Colonic mucosa (tissue), 4 donors: Measurements from ENCODE around the gene GLI3. TPM values are rescaled to one million over a fixed set of nuclear protein-coding genes. Genes with fewer than 3 reads are reported as not detected.

Source experiments
- DNase-seq: peaks from one replicate; pipeline ENCODE4 v3.0.0-alpha.2; 2020
- H3K27ac ChIP-seq: fragments of 200-600 bp; one replicate; pipeline ENCODE4 v1.8.0; 2021
- H3K27me3 ChIP-seq: fragments of 200-600 bp; one replicate; pipeline ENCODE4 v1.8.0; 2021
- H3K36me3 ChIP-seq: fragments of 200-600 bp; one replicate; pipeline ENCODE4 v1.8.0; 2021
- H3K4me1 ChIP-seq: fragments of 200-600 bp; one replicate; pipeline ENCODE4 v1.8.0; 2021; ENCODE audit warnings: mild to moderate bottlenecking
- H3K4me3 ChIP-seq: fragments of 200-600 bp; one replicate; pipeline ENCODE4 v1.8.0; 2021
- H3K9ac ChIP-seq, 2 donors: one replicate each; pipeline ENCODE4 v1.7.0; 2013; ENCODE audit warnings: control low read depth in 2 of 2, low read depth in 2 of 2, low read length in 2 of 2
- H3K9me3 ChIP-seq: fragments of 200-600 bp; one replicate; pipeline ENCODE4 v1.8.0; 2021
- intact Hi-C: fragments of 100-400 bp; cut with DNase I; formaldehyde crosslinking; loops from one replicate; pipeline ENCODE4 v1.14.1; 2022
- total RNA-seq, 2 donors: library from RNA; stranded (reverse); fragmentation: NEBNext Ultra II Directional in 1 of 2; extraction: Animal tissue kit (Norgen Biotek cat#: 25700) in 1 of 2; gene quantifications; one replicate each; pipeline ENCODE4 v1.2.1, GENCODE V29; 2021
- TF ChIP-seq, protein P1 (sequence below): fragments of 200-600 bp; IDR thresholded peaks from one replicate; pipeline ENCODE4 v1.8.0; 2022; ENCODE audit warnings: antibody characterized with exemption, mild to moderate bottlenecking
- donor health status: healthy.
- donor health status: DM: no; HTN: no; CAD: no.
- donor health status: DM: no; HTN: no; CAD: no.

GLI3 gene
- total RNA-seq, 2 donors from 2014 or later = 1.8 to 8.0 TPM

DNA sequence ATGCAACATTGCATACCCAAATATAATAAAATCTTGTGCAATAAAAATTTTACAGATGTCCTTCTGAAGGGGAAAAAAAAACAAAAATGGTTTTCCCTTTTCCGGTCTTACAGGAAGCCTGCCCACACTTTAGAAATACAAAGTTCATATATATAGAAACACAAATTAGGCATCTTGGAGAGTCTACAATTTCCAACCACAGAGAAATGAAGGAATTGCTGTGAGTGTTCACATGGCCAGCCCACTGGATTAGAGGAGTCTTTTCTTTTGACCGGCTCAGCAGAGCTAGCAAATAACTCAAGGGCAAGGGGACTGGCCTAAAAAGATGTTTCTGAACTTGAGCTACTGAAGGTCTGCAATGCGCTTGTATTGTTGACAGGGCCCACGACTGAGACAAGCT is 92.4 kb downstream of the GLI3 start:
- DNase-seq = no peak
- Histone ChIP-seq H3K9ac (no peak overlapping the region), H3K9me3 (no peaks in the 10 kb centered on the region), H3K36me3 (no peaks in the 10 kb centered on the region), H3K4me3 (no peak overlapping the region), H3K4me1 (no peaks in the 10 kb centered on the region), H3K27ac (no peak overlapping the region), H3K27me3 (no peaks in the 10 kb centered on the region)
- intact Hi-C loops = no loop called here
- TF ChIP-seq, protein P1, sequence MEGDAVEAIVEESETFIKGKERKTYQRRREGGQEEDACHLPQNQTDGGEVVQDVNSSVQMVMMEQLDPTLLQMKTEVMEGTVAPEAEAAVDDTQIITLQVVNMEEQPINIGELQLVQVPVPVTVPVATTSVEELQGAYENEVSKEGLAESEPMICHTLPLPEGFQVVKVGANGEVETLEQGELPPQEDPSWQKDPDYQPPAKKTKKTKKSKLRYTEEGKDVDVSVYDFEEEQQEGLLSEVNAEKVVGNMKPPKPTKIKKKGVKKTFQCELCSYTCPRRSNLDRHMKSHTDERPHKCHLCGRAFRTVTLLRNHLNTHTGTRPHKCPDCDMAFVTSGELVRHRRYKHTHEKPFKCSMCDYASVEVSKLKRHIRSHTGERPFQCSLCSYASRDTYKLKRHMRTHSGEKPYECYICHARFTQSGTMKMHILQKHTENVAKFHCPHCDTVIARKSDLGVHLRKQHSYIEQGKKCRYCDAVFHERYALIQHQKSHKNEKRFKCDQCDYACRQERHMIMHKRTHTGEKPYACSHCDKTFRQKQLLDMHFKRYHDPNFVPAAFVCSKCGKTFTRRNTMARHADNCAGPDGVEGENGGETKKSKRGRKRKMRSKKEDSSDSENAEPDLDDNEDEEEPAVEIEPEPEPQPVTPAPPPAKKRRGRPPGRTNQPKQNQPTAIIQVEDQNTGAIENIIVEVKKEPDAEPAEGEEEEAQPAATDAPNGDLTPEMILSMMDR = no peak

DNA sequence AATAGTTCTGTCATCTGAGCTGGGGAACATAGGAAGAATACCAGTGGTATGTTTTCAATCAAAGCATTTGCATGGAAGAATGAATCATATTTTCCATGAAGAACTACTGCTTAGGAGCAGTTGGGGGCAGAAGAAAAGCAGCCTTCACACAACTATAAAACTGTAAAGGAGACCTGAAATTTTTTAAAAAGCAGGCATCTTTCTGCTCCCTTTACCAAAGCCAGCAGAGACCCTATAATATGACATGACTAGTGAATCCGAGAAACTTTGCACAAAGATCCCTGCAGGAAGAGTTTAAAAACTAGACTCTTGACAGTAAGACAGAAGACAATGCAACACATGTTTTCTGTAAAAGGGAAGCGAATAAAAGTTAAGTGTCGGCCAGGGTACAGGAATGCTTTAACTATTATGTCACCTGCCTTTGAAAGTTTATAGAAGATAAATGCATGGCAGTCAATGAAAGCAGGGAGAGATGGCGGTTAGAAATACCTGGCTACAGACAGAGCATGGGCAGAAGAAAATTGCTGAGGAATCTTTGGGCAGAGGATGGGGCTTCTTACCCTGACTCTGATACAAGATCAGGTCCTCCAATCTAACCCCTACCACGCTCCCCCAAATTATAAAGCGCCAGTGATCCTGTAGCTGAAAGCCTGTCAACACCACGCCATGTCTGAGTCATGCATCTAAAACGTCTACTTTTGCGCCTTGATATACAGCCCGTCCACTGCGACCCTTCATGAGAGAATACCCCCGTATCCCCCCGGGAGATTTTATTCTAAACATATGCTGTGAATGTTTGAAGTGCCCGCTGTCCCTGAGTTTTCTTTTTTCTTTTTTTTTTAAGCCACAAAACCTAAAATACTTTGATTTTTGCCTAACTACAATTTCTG is 93.1 kb downstream of the GLI3 start:
- no peak overlapping the region for H3K27ac ChIP-seq
- TF ChIP-seq, protein P1 = no peak
- no peaks in the 10 kb centered on the region for H3K36me3 ChIP-seq
- intact Hi-C loops = no loop called here
- H3K4me3 ChIP-seq = no peak overlapping the region
- no peaks in the 10 kb centered on the region for H3K4me1 ChIP-seq
- no peak overlapping the region for H3K9ac ChIP-seq
- H3K9me3 ChIP-seq = no peaks in the 10 kb centered on the region
- no peak for DNase-seq
- no peaks in the 10 kb centered on the region for H3K27me3 ChIP-seq

DNA sequence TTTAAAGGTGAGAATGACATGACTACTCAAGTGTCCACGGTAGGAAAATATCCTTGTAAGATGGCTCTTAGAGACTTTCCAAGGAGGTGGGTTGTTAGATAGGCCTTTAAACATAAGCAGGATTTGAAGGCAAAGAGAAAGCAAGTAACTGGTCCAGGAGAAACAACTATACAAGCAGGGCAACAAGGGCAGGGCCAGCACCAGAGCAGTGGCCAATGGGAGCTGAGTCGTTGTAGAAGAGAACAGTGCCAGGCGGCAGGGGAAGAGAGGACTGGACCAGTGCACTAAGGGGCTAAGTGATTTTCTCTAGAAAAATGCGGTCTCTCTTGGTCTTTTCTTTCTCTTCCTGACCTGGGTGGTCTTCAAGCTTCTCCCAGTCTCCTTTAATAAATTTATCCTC is 94.9 kb downstream of the GLI3 start:
- H3K27me3 ChIP-seq = no peaks in the 10 kb centered on the region

DNA sequence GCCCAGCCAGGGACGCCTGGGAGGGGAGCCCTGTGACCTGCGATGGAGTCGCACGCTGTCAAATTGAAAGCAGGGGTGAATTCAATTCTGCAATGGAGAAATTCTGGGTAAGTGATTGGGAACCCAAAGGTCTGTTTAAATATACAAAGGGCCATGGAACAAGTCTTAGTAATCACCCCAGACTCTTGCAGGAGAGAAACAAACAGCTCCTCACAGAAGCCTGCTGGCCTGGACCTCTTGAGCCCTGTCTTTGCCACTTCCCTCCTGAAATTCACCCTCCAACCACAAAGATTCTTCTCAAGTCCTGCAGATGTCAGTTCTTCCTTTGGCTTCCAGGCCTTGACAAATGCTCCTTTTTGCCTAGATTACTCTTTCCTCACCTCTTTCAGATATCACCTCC is 97.3 kb downstream of the GLI3 start:
- Histone ChIP-seq H3K4me1 (no peaks in the 10 kb centered on the region), H3K9me3 (no peaks in the 10 kb centered on the region), H3K27ac (no peak overlapping the region), H3K4me3 (no peak overlapping the region), H3K27me3 (no peaks in the 10 kb centered on the region), H3K9ac (no peak overlapping the region), H3K36me3 (no peaks in the 10 kb centered on the region)
- intact Hi-C loops = no loop called here
- no peak for DNase-seq
- TF ChIP-seq, protein P1 = no peak

More for the DNA sequence above, 94.9 kb downstream of the GLI3 start:
- H3K27ac ChIP-seq = no peak overlapping the region
- no peak overlapping the region for H3K9ac ChIP-seq
- DNase-seq = no peak
- no peaks in the 10 kb centered on the region for H3K4me1 ChIP-seq
- no peaks in the 10 kb centered on the region for H3K36me3 ChIP-seq
- no peaks in the 10 kb centered on the region for H3K9me3 ChIP-seq
- TF ChIP-seq, protein P1 = no peak
- intact Hi-C loops = no loop called here
- no peak overlapping the region for H3K4me3 ChIP-seq

DNA sequence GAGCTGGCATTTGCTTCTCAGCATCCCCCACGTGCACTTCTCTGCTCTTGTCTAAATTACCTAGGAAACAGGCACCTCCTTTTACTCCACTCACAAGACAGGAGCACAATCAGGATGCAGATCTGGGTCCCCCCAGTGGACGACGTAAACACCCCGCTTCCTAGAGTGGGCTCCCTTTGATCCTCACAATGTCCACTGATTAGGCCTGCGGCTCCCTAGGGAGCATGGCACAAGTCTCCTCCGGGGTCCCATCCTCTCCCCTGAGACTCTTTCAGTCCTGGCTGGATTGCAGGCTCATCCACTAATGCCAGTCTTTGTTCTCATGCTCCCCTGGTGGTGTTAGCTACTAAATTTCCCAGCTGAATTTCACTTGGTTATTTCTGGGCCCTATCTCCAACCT is 98.3 kb downstream of the GLI3 start:
- Histone ChIP-seq H3K36me3 (no peaks in the 10 kb centered on the region), H3K4me3 (no peak overlapping the region), H3K27me3 (no peaks in the 10 kb centered on the region), H3K27ac (no peak overlapping the region), H3K9me3 (no peaks in the 10 kb centered on the region), H3K4me1 (no peaks in the 10 kb centered on the region), H3K9ac (no peak overlapping the region)
- DNase-seq = no peak
- TF ChIP-seq, protein P1 = no peak
- intact Hi-C loops = no loop called here
